NCI-H1694 treated with DMSO at 0.1 percent for 48 hours (cell line): ENCODE data around the gene ZNF574.

Experiments
- DNase-seq: peaks from one replicate; lab custom pipeline; 2025; lab: John Stamatoyannopoulos, UW

ZNF574 gene

GRCh38 chr19:42126574-42126973, 50.6 kb downstream of the ZNF574 start:
- no peak for DNase-seq

GRCh38 chr19:42129399-42130253, 53.7 kb downstream of the ZNF574 start:
- peak; percentile 81 for DNase-seq

GRCh38 chr19:42130254-42130573, 54.2 kb downstream of the ZNF574 start:
- DNase-seq = no peak
